Vagina (tissue), 2 donors: ENCODE data around the gene RNF187.

Experiments used
- POLR2A ChIP-seq, 2 donors: fragments of 450-650 bp; IDR thresholded peaks; one replicate each; pipeline ENCODE4 v1.6.1; 2017; ENCODE audit warnings: antibody characterized with exemption in 2 of 2, mild to moderate bottlenecking in 2 of 2, moderate library complexity in 2 of 2
- TF ChIP-seq, protein P1 (sequence below), 3 experiments: fragments of 450-650 bp in 2 of 3; fragments of 200-600 bp in 1 of 3; sonication (generic) in 1 of 3; IDR thresholded peaks; one replicate each; pipeline ENCODE4 v1.5.1; 2017 to 2019; ENCODE audit warnings: antibody characterized with exemption in 3 of 3, mild to moderate bottlenecking in 2 of 3, moderate library complexity in 2 of 3

DNA sequence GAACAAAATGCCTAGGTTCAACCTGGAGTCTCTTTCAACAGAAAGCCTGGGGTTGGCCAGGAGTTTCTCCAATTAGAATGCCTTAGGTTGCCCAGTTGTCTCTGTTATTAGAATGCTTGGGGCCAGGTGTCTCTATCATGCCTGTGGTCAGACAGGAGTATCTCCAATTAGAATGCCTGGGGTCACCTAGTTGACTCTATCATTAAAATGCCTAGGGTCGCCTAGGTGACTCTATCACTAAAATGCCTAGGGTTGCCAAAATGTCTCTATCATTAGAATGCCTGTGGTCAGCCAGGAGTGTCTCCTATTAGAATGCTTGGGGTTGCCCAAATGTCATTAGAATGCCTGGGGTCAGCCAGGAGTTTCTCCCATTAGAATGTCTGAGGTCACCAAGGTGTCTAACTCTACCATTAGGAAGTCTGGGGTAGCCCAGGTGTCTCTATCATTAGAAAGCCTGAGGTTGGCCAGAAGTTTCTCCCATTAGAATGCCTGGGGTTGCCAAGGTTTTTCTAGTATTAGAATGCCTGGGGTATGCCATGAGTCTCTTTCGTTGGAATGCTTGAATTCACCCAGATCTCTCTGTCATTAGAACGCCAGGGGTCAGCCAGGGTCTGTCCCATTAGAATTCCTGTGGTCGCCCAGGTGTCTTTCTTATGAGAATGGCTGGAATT, 57.9 kb downstream of the RNF187 start:
- TF ChIP-seq, protein P1, sequence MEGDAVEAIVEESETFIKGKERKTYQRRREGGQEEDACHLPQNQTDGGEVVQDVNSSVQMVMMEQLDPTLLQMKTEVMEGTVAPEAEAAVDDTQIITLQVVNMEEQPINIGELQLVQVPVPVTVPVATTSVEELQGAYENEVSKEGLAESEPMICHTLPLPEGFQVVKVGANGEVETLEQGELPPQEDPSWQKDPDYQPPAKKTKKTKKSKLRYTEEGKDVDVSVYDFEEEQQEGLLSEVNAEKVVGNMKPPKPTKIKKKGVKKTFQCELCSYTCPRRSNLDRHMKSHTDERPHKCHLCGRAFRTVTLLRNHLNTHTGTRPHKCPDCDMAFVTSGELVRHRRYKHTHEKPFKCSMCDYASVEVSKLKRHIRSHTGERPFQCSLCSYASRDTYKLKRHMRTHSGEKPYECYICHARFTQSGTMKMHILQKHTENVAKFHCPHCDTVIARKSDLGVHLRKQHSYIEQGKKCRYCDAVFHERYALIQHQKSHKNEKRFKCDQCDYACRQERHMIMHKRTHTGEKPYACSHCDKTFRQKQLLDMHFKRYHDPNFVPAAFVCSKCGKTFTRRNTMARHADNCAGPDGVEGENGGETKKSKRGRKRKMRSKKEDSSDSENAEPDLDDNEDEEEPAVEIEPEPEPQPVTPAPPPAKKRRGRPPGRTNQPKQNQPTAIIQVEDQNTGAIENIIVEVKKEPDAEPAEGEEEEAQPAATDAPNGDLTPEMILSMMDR (IDR thresholded peaks at IDR 0.05) = no peak
- no peak for TF ChIP-seq POLR2A (IDR thresholded peaks at IDR 0.05)
